HG03354 (cell line): Measurements from ENCODE around the gene CUX1.
"Not testable (repeated sequence)": the region's sequence is repeated elsewhere in the genome, so short reads cannot be mapped to it uniquely, and the experiment has no call there.

Experiments
- ATAC-seq: cut with Tn5 transposase; IDR thresholded peaks from one replicate; pipeline ENCODE4 v1.9.1; 2021; ENCODE audit warnings: mild to moderate bottlenecking; ENCODE audit not compliant: unreplicated experiment, poor library complexity, severe bottlenecking

Gene CUX1

DNA sequence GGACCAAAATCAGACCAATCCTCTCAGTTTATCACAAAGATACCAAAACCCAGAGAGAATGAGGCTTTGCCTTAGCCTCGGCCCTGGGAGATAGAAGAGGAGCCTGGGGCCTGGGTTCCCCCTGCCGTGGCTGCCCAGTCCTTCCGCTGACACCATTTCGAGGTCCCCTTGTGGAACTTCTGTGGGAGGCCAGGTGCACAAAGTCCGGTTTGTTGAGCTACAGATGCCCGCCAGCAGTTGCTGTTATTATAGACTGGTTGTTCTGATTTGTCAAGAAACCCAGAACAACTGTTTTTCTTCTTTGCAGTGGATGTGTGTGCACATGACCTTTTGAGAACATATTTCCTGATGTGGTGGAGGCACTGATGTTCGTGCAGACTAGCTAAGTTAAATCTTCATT, 47.6 kb downstream of the CUX1 start:
- no peak for ATAC-seq

DNA sequence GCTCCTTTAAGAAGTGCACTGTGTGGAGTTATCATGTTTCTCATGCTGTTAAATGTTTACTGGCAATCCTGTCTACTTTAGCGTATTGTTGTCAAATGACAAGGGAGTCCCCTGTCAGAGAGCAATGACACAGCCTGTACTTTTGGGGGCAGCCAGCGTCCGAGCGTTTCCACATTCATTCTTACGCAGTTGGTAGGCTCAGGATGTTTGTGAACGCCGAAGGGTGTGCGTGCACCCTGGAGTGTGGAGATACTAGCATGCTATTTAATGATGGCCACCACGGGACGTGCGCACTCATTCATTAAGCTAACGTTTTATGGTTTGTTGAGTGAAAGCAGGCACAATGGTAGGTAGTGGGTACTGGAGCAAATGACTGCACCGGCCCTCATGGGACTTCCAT, 48.0 kb downstream of the CUX1 start:
- no peak for ATAC-seq

DNA sequence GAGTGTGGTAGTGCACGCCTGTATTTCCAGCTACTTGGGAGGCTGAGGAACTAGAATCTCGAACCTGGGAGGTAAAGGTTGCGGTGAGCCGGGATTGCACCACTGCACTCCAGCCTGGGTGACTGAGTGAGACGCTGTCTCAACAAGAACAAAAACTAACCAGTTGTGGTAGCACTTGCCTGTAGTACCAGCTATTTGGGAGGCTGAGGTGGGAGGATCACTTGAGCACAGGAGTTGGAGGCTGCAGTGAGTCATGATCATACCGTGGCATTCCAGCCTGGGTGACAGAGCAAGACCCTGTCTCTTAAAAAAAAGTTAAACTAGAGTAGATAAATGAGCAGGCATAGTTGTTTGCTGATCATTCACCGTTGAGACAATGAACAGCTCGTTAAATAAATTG, 48.9 kb downstream of the CUX1 start:
- ATAC-seq: no peak

DNA sequence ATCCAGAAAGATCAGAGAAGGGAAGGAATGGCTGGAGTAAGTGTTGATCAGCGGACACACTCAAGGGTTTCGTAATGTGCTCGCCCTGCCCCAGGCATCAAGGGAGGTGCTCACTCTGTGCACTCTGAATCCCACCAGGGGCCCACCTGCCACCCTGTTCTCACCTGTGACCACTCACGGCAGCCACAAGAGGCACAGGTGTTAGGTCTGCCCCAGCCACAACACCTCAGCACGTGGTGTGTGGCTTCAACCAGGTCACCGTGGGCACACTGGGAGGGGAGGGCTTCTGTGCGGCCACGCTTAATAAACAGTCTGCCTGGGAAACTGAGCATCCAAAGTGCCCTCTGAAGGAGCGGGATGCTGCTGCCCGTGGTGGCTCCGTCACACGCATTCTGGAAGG, 49.8 kb downstream of the CUX1 start:
- no peak for ATAC-seq

DNA sequence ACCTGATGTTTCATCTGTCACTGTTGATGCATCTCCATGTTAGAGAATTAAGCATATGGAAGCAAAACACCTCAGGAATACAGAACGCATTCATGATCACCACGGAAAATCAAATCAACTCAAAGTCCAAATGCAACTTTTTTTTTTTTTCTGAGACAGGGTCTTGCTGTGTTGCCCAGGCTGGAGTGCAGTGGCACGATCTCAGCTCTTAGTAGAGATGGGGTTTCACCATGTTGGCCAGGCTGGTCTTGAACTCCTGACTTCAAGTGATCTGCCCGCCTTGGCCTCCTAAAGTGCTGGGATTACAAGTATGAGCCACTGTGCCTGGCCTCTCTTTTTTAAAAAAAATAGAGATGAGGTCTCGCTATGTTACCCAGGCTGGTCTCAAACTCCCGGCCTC, 50.3 kb downstream of the CUX1 start:
- not testable (repeated sequence) for ATAC-seq

DNA sequence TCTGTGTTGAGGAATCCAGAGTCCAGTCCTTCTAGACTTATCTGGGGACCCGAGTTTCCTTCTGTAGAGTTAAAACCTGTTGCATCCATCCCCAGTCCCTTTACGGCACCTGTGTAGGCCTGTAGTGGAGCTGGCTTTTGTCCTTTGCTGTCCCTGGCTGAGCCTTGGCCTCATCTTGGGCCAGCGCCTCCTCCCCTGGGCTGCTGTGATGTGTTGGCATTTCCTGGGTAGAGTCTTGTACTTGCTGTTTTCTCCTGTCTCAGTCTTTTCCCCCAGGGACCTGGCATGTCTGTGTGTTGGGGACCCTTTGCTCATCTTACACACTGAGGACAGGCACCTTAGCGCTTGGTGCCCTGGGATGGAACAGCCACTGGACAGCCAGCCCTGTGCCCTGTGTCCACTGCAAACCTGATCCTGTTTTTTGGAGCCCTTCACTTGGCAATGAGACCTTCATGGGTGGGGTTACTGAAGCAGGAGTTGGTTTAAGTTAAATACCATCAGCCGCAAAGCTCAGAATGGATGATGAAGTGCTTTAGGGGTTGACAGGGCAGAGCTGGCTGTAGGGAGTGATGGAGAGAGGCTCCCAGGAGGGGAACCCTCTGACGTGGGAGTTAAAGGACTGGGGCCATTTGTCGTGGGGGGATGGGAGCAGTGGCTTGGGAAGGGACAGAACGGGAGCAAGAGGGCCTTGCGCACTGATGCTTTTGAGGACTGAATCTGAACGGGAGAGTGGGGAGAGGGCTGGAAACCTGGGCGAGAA, 50.9 kb downstream of the CUX1 start:
- ATAC-seq: no peak

DNA sequence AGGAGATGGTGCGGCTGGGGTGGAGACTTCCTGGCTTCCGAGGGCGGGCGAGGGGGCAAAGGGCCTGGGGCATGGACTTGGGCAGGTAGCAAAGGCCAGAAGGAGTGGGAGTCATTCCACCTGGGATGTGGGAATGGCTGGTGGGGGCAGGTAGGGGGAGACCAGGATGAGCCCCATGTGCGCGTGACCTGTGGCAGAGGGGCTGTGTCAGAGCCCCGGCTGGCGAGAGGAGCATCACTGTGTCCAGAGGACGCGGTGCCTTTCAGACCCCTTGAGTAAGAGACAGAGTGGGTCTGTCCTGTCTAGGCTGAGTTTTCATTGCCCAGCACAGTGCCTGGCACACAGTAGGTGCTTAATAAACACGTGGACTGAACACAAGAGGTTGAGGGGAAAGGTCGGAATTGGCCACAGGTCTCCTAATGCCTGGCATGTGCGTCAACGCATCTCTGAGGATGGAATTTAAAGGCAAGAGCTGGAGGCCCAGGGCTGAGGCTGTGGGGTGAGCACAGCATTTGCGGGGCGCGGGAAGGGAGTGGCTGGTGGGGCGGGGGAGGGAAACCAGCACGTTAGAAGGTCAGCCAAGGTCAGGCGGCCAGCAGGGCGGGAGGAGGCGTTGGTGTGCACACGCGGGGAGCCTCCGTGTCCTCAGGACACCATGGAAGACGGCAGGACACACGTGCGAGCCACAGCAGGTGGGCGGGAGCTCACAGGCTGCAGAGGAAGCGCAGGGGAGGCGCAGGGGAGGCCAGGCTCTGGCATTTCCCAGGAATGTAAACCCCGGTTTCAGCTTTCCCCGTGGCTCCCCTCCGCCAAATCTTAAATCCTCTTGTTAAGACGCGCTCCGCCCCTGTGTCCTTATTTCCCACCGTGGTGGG, 51.8 kb downstream of the CUX1 start:
- ATAC-seq: no peak

DNA sequence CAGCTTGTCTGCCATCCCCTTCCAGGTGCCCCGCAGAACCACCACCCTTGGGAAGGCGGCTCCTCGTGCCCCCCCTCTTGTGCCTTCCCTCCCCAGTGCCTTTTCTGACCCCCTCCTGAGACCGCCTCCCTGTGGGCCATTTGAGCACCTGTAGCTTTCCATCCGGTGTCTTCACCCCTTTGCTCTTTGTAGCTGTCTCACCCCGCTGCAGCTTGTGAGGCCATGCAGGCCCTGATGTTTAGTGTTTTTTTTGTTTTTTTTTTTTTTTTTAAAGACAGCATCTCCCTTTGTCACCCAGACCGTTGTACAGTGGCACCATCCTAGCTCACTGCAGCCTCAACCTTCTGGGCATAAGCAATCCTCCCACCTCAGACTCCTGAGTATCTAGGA, 52.5 kb downstream of the CUX1 start:
- no peak for ATAC-seq

DNA sequence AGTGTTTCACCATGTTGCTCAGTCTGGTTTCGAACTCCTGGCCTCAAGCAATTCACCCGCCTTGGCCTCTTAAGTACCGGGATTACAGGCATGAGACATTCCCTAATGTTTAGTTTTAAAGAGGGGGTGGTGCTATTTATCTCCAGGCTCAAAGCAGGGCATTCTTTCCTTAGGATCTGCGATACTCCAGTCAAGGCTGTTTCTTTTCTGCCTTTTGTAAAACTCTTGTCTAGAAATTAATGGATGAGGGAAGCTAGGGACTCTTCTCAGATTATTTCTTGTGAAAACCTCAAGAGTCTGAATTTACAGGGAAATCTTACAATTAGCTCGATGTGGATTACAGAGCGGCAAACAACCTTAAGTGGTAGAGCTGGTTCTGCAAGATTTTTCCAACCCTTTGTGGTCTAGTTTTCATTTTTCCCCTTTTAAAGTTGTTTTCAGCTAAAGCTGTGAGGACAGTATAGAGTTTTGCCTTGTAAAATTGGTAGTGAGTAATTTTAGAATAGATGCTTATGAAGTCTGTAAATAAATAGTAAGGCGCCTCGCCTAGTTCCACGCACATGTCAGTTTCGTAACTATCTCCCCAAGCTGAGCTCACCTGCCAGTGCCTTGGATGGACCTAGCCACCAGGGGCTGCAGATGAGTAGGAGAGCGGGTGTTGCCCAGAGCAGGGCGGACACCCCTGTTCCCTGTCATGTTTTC, 53.1 kb downstream of the CUX1 start:
- ATAC-seq: no peak

DNA sequence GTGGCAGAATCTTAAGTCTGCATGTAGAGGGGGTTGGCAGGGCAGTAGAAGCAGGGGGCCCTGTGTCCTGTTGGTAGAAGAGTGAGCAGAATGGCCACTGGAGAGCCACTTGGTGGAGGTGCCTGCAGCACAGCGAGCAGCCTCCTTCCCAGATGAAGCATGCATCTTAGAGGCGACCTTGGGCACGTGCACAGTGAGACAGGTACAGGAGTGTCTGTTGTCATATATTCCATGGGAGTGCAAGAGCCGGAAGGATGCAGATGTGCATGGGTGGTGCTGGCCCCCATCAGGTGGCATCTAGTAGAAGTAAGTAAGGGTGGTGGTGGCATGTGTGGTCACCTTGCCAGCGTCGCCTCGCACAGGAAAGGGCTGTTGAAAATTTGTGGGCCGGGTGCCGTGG, 53.9 kb downstream of the CUX1 start:
- ATAC-seq: no peak

DNA sequence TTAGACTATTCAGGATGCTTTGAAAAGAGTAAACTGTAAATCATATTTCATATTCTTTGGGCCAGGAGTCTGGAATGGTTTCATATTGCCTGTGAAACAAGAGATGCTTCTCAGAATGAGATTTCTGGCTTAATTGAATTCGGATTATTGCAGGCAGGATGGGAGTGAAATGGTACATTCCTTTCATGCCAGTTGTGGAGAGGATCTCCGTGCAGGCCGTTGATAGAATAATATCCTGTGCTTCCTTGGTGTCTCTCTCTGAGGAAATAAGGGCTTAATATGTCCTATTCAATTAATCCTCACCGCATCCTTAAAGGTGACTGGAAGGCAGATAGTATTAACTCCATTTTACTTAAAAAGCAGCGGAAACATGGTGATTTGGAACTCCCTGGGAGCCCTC, 56.6 kb downstream of the CUX1 start:
- no peak for ATAC-seq

DNA sequence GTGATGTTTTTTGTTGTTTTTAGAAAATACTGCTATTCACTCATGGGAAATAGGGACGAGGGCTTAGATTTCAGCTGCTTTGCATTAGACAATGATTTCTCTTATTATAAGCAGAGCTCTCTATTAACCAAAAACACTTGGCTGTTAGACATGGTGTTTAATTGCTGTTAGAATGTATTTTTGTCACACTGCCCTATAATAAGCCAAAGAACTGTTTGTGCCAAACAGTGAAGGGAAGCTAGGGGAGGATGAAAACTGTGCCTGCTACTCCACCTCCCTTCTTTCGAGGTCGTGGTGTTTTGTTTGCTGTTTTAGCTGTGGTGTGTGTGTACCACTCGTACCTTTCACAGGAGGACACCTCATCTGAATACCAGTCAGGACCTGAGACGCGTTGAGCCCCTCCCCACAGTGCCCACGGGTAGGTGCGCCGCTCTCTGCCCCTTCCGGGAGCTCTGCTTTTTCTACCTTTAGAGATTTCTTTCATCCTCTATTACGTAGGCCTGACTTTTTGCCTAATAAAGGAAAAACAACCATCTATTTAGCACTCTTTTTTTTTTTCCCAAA, 57.9 kb downstream of the CUX1 start:
- no peak for ATAC-seq

DNA sequence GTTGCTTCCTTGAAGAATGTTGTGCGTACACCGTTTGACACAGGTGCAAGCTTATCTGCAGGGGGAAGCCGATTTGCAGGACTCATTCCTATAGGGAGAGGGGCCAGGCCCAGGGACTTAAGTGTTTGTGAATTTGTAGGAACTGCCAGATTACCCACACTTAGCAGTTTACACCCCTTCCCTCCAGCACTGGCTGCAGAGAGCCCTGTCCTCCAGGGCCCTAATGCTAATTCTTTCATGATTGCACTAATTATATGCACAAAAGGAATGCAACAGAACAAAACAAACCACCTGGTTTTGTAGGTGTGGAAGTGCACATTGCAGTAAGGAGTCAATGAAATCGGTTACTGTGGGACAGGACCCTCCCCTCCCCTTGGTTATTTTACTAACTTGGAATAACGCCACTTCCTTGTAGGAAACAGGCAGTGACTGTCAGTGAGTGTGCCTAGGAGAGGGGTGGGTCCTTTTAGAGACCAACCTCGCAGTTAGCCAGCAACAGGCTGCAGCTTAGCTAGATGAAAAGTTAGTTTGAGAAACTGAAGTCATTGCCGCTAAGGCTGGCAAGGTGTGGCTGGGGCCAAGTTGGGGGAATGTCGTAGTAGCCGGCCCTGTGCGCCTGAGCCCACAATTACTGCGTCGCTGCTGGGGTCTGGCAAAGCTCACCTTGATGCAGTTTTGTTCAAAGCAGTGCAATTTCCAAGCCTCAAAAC, 60.6 kb downstream of the CUX1 start:
- no peak for ATAC-seq

DNA sequence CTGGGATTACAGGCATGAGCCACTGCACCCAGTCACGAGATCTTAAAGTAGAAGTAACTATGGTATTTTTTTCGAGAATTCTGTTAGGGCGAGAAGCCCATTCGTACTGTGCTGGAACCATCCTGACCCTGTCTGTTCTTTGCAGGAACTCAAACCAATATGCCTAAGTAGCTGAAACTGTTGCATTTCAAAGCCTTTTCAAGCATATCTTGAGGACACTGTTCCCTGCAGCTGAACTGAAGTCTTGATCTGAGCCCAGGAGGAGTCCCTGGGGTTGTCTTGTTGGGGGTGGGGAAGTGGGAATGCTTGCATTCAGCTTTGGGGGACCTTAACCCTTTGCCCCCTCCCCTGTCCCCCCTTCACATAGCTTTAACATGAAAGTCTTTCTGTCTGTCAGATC, 61.5 kb downstream of the CUX1 start:
- ATAC-seq: no peak

DNA sequence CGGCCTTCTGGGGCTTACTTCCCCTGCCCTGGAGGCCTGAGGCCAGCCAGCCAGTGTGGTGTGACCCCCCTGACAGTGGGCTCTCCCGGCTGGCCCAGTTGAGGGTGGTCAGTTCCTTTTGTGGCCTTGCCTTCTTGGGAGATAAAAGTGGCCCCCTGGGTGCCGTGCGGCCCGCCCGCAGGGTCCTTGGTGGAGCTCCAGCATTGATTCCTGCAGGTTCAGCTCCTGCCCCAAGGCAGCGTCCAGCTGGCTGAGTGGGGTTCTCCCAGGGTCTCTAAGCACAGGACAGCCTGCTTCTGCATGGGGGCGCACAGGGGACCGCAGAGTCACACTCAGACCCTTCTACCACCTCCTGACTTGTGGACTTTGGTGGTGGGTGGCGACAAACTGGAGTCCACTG, 62.1 kb downstream of the CUX1 start:
- ATAC-seq: no peak

DNA sequence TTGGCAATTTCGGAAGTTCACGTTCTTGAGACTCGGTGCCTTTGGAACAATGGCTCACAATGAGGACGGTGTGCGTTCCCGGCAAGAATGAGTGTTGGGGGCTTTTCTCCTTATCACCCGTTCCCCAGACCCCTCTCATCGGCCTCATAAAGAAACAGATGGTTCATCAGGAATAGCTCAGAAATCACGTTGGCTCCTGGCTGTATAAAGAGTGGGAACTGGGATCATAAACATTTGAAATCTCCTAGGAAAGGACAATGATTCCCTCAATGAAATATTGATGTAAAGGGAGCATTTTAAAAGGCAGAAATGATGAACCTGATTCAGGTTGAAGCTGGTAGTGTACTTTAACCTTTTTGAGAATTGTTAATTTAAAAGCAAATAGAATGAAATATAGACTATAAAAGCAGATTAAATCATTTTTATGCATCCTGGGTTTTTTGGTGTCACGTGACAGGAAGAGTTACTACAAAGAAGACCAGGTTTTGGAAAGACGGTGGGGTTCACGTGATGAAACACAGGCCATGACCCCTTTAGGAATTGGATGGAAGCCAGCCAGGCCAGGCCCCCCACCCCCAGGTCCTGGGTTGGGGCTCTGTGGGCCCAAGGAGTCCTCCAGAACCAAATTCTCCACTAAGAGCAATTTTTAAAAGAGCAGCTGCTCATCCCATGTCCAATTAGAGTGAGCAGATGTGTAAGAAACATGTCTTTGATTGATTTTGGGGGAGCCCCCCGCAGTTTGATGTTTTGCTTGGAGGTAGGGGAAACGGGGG, 63.0 kb downstream of the CUX1 start:
- no peak for ATAC-seq

DNA sequence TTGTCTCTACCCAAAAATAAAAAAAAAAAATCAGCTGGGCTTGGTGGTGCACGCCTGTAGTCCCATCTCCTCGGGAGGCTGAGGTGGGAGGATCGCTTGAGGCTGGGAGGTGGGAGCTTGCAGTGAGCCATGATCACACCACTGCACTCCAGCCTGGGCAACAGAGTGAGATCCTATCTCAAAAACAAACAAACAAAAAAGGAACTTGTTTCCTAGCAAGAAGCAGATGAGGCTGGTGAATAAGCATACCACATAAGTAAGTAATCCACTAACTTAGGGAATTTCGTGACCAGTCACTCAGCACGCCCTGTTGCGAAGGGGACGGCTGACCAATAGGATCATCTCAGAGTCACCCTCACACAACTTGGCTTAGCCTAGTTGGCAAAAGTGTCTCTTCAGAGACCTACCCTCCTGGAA, 64.6 kb downstream of the CUX1 start:
- ATAC-seq: no peak

DNA sequence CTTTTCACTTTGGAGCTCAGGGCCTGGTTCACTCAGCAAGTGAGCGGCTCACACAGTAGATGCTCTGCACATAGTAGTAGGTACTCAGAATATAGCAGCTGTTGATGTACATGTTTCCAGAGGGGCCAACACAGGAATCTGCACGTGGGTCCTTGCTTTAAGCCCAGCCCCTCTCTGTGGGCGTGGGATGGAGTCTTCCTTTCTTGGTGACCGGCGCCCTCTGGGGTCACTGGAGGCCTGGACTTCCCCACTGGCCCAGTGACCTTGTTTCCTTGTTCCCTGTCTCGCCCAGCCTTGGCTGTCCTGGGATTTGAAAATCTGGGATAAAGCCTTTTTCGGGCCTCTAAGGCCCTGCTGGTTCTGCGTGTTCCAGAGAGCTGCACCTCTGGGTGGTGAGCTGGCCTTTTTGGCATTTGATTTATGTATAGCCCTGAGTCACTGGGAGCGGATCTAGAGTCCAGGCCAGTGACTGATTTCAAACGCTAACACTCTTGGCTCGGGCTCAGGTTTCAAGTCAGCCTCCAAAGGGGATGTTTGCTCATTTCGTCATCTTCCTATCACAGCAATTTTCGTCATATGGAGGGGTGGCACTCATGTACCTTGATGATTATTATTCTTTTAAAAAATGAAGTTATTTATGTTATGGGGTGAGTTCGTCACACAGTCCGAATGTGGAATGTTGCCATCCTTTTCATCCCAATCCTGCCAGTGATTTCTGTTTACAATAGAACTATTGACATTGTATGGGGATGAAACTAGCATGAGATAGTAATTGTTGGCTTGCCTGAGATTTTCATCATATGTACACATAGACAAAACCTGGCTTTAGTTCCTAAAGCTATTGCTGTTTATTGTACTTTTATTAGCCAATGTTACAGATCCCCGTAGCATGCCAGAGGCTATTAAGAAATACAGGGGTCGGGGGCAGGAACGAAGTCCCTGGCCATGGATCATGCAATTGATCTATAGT, 65.5 kb downstream of the CUX1 start:
- ATAC-seq: no peak
